GM12878 (cell line): Measurements from ENCODE around the gene IRS1. TPM values are rescaled to one million over a fixed set of nuclear protein-coding genes. Genes with fewer than 3 reads are reported as not detected.

ENCODE experiments used
- ATAC-seq: fragments of 200-7000 bp; cut with Tn5 transposase; 3 replicates; pipeline ENCODE4 v1.9.1; 2020; ENCODE audit warnings: mild to moderate bottlenecking, moderate library complexity
- BruUV-seq: library from RNA; stranded (reverse); fragments of 400-500 nt; replicated peaks from 2 replicates; lab custom pipeline; 2021; lab: Mats Ljungman, UMichigan
- CTCF ChIA-PET: fragments of 300-600 bp; sonication (Branson Sonifier 250); formaldehyde crosslinking; extraction: SDS; loops from one replicate; lab custom pipeline; 2021; ENCODE audit warnings: inconsistent platforms; lab: Yijun Ruan, JAX
- POLR2A ChIA-PET: fragments of 350-600 bp; formaldehyde crosslinking; extraction: SDS; loops from one replicate; lab custom pipeline; 2021; ENCODE audit warnings: inconsistent platforms; lab: Charles Lee
- RAD21 ChIA-PET: fragments of 300-600 bp; sonication (Branson Sonifier 250); formaldehyde crosslinking; loops from one replicate; lab custom pipeline; 2023; ENCODE audit warnings: antibody characterized with exemption; ENCODE audit not compliant: unreplicated experiment; lab: Charles Lee
- SMC1A ChIA-PET: fragments of 300-600 bp; sonication (Branson Sonifier 250); formaldehyde crosslinking; loops from one replicate; lab custom pipeline; 2023; ENCODE audit not compliant: unreplicated experiment, uncharacterized antibody; lab: Charles Lee
- DNase-seq: peaks from one replicate; pipeline ENCODE4 v3.0.0-alpha.2; 2011; ENCODE audit warnings: low read depth, low spot score
- FAIRE-seq: peaks from 3 replicates; lab custom pipeline; 2011; peaks lifted over from hg19 to GRCh38; lab: Jason Lieb, UNC
- H2AFZ ChIP-seq: 2 replicates; pipeline ENCODE4 v1.6.0; 2011; ENCODE audit warnings: low read depth, low read length, control low read depth; ENCODE audit not compliant: control insufficient read depth
- H3K27ac ChIP-seq: 2 replicates; pipeline ENCODE4 v1.5.1; 2011; ENCODE audit warnings: control low read depth; ENCODE audit not compliant: control insufficient read depth, insufficient read depth
- H3K27me3 ChIP-seq, 2 experiments: replicated peaks in 1 of 2; 2 replicates each; pipeline versions ENCODE4 v1.6.0 to v1.6.1; 2011; ENCODE audit warnings: low read length in 1 of 2; ENCODE audit not compliant: control insufficient read depth in 2 of 2, insufficient read depth in 2 of 2
- H3K36me3 ChIP-seq, 2 experiments: 2 replicates each; pipeline ENCODE4 v1.5.1; 2011; ENCODE audit warnings: low read length in 1 of 2; ENCODE audit not compliant: control insufficient read depth in 2 of 2, insufficient read depth in 2 of 2
- H3K4me1 ChIP-seq: 2 replicates; pipeline ENCODE4 v1.6.1; 2011; ENCODE audit warnings: mild to moderate bottlenecking, low read length, moderate library complexity, mixed read lengths; ENCODE audit not compliant: control insufficient read depth, insufficient read depth
- H3K4me2 ChIP-seq: 2 replicates; pipeline ENCODE4 v1.6.0; 2011; ENCODE audit warnings: control low read depth; ENCODE audit not compliant: control insufficient read depth, insufficient read depth
- H3K4me3 ChIP-seq: fragments of 200-600 bp; sonication (generic); 2 replicates; pipeline ENCODE4 v1.5.1; 2016
- H3K79me2 ChIP-seq: 2 replicates; pipeline ENCODE4 v1.6.0; 2011; ENCODE audit warnings: low read length; ENCODE audit not compliant: control insufficient read depth, insufficient read depth
- H3K9ac ChIP-seq: 2 replicates; pipeline ENCODE4 v1.8.0; 2011; ENCODE audit warnings: low read length, control low read depth, mixed read lengths; ENCODE audit not compliant: control insufficient read depth, insufficient read depth
- H3K9me3 ChIP-seq: replicated peaks from 3 replicates; pipeline ENCODE4 v1.5.1; 2011; ENCODE audit warnings: mild to moderate bottlenecking, low read length; ENCODE audit not compliant: control insufficient read depth, insufficient read depth
- H4K20me1 ChIP-seq: 2 replicates; pipeline ENCODE4 v1.6.0; 2011; ENCODE audit not compliant: control insufficient read depth, insufficient read depth
- E4F1 ChIP-seq: fragments of 450-650 bp; IDR thresholded peaks from 2 replicates; pipeline ENCODE4 v1.6.1; 2018; ENCODE audit warnings: borderline replicate concordance, mild to moderate bottlenecking; ENCODE audit not compliant: partially characterized antibody
- EGR1 ChIP-seq, 2 experiments: IDR thresholded peaks; 1 replicate in 1 of 2; 2 replicates in 1 of 2; pipeline ENCODE4 v1.6.1; 2011 to 2012; ENCODE audit warnings: low read depth in 2 of 2, low read length in 2 of 2, borderline replicate concordance in 1 of 2, mild to moderate bottlenecking in 1 of 2, moderate library complexity in 1 of 2
- PBX3 ChIP-seq: IDR thresholded peaks from 2 replicates; pipeline ENCODE4 v1.6.1; 2011; ENCODE audit warnings: mild to moderate bottlenecking, low read depth, low read length, moderate library complexity; ENCODE audit not compliant: insufficient replicate concordance
- RAD51 ChIP-seq: fragments of 450-650 bp; IDR thresholded peaks from 2 replicates; pipeline ENCODE4 v1.6.1; 2016; ENCODE audit warnings: moderate library complexity, mild to moderate bottlenecking, inconsistent platforms
- RBBP5 ChIP-seq: fragments of 200-600 bp; sonication (generic); conservative IDR thresholded peaks from 2 replicates; pipeline ENCODE4 v1.6.1; 2016
- TARDBP ChIP-seq: IDR thresholded peaks from 2 replicates; pipeline ENCODE4 v1.6.1; 2016; ENCODE audit warnings: borderline replicate concordance
- WGBS: methylation state at CpG from one replicate; pipeline ENCODE4 v1.1.6; 2016; ENCODE audit warnings: low lambda C conversion rate; ENCODE audit not compliant: insufficient replicate concordance, insufficient coverage; ENCODE audit errors: missing lambda C conversion rate; 5-methylcytosine and 5-hydroxymethylcytosine counted together
- in situ Hi-C: fragments of 300-500 bp; cut with MboI; formaldehyde crosslinking; loops from 9 replicates; pipeline ENCODE4 v1.14.3; 2018; ENCODE audit warnings: mixed read lengths
- intact Hi-C: fragments of 100-400 bp; cut with micrococcal nuclease; formaldehyde crosslinking; loops from one replicate; pipeline ENCODE4 v1.14.2; 2022; ENCODE audit not compliant: unreplicated experiment
- polyA plus RNA-seq, 11 experiments: library from polyadenylated mRNA; depleted of rRNA in 4 of 11; unstranded in 6 of 11; stranded (reverse) in 5 of 11; fragments of >200 nt; fragmentation: Nextera tagmentation in 4 of 11; fragmentation: Illumina TruSeq in 1 of 11; extraction: Ambion mirVana in 4 of 11; extraction: Trizol in 1 of 11; gene quantifications; 1 replicate in 1 of 11; 2 replicates in 10 of 11; pipeline versions ENCODE4 v1.2.1 to v1.2.3, GENCODE V29; 2011 to 2016; ENCODE audit warnings: inconsistent platforms in 2 of 11, missing spikeins in 2 of 11, low read depth in 1 of 11
- total RNA-seq, 4 experiments: library from RNA; depleted of rRNA in 3 of 4; stranded (reverse); fragments of >200 nt in 3 of 4; fragmentation: Illumina TruSeq in 1 of 4; extraction: Trizol in 1 of 4; gene quantifications; 2 replicates each; pipeline versions ENCODE4 v1.2.1 to v1.2.3, GENCODE V29; 2013 to 2021

IRS1 gene
- total and polyA plus RNA-seq, 10 of the 15 experiments (the other 5 are each of a cell fraction or from before 2014, with no cell fraction given): 0.03 to 1.7 (median 0.34) TPM

- no peaks in the 10 kb centered on the region for H3K27me3 ChIP-seq
- no peaks in the 10 kb centered on the region for H3K79me2 ChIP-seq
- H3K4me2 ChIP-seq: no peak overlapping the region
- ChIA-PET POLR2A (no interaction called here), RAD21 (no interaction called here), SMC1A (no interaction called here), CTCF (no interaction called here)
- 100% methylated on average over 1 of the region's 1 CpG for WGBS
- H2AFZ ChIP-seq: no peak overlapping the region
- no peak overlapping the region for H3K4me3 ChIP-seq
- intact Hi-C loops (no loop called here), in situ Hi-C loops (no loop called here)
- TF ChIP-seq RBBP5 (no peak), RAD51 (no peak), EGR1 (IDR thresholded peaks at IDR 0.05; ENCODE audit: borderline replicate concordance in 1 of 2, low read depth in 2 of 2, low read length in 2 of 2) (no peak), E4F1 (no peak), PBX3 (no peak), TARDBP (no peak)
- H3K9me3 ChIP-seq: no peaks in the 10 kb centered on the region
- BruUV-seq: no TSS peak
- DNase-seq (no peak), ATAC-seq (no peak), FAIRE-seq (no peak)
- H3K4me1 ChIP-seq: no peaks in the 10 kb centered on the region
- H3K27ac ChIP-seq: no peak overlapping the region
- H4K20me1 ChIP-seq: no peaks in the 10 kb centered on the region
- H3K36me3 ChIP-seq: no peaks in the 10 kb centered on the region
- no peak overlapping the region for H3K9ac ChIP-seq
Observed at GRCh38 chr2:226712941-226713340, 86.7 kb downstream of the IRS1 start.
